ENCODE results near the gene DNAL4.
"Not testable (repeated sequence)": the region's sequence is repeated elsewhere in the genome, so short reads cannot be mapped to it uniquely, and the experiment has no call there.

Gene DNAL4

GRCh38 chr22:38828191-38828590, 34.2 kb upstream of the DNAL4 start:
- no peak for DNase-seq (ENCODE audit: extremely low read depth in 1 of 2, low read depth in 1 of 2)

GRCh38 chr22:38827510-38827909, 33.6 kb upstream of the DNAL4 start:
- DNase-seq (ENCODE audit: extremely low read depth in 1 of 2, low read depth in 1 of 2): no peak

- no peak for DNase-seq (ENCODE audit: extremely low read depth in 1 of 2, low read depth in 1 of 2)
These were observed 32.9 kb upstream of the DNAL4 start for GRCh38 chr22:38826801-38827200.

- no peak for DNase-seq (ENCODE audit: extremely low read depth in 1 of 2, low read depth in 1 of 2)
These were observed 32.4 kb upstream of the DNAL4 start for GRCh38 chr22:38826386-38826785.

GRCh38 chr22:38824585-38824984, 30.6 kb upstream of the DNAL4 start:
- no peak for DNase-seq (ENCODE audit: extremely low read depth in 1 of 2, low read depth in 1 of 2)

- no peak for DNase-seq (ENCODE audit: extremely low read depth in 1 of 2, low read depth in 1 of 2)
These were observed 29.7 kb upstream of the DNAL4 start for GRCh38 chr22:38823637-38824036.

- DNase-seq (ENCODE audit: extremely low read depth in 1 of 2, low read depth in 1 of 2): no peak
These were observed 29.1 kb upstream of the DNAL4 start for GRCh38 chr22:38823076-38823475.

GRCh38 chr22:38820020-38820419, 26.1 kb upstream of the DNAL4 start:
- DNase-seq (ENCODE audit: extremely low read depth in 1 of 2, low read depth in 1 of 2): no peak

- no peak for DNase-seq (ENCODE audit: extremely low read depth in 1 of 2, low read depth in 1 of 2)
These were observed 25.5 kb upstream of the DNAL4 start for GRCh38 chr22:38819387-38819940.

GRCh38 chr22:38817196-38817595, 23.3 kb upstream of the DNAL4 start:
- no peak for DNase-seq (ENCODE audit: extremely low read depth in 1 of 2, low read depth in 1 of 2)

GRCh38 chr22:38815842-38816241, 21.9 kb upstream of the DNAL4 start:
- DNase-seq (ENCODE audit: extremely low read depth in 1 of 2, low read depth in 1 of 2): no peak

GRCh38 chr22:38811241-38811640, 17.3 kb upstream of the DNAL4 start:
- DNase-seq (ENCODE audit: extremely low read depth in 1 of 2, low read depth in 1 of 2): no peak

GRCh38 chr22:38805041-38805593, 11.2 kb upstream of the DNAL4 start:
- DNase-seq (ENCODE audit: extremely low read depth in 1 of 2, low read depth in 1 of 2): not testable (repeated sequence)

- DNase-seq (ENCODE audit: extremely low read depth in 1 of 2, low read depth in 1 of 2): no peak
These were observed 8.8 kb upstream of the DNAL4 start for GRCh38 chr22:38802671-38803121.

GRCh38 chr22:38799265-38800002, 5.5 kb upstream of the DNAL4 start:
- no peak for DNase-seq (ENCODE audit: extremely low read depth in 1 of 2, low read depth in 1 of 2)

- DNase-seq (ENCODE audit: extremely low read depth in 1 of 2, low read depth in 1 of 2): no peak
These were observed 4.6 kb upstream of the DNAL4 start for GRCh38 chr22:38798496-38798895.

- DNase-seq (ENCODE audit: extremely low read depth in 1 of 2, low read depth in 1 of 2): no peak
These were observed 2.5 kb upstream of the DNAL4 start for GRCh38 chr22:38796262-38796957.

- no peak for DNase-seq (ENCODE audit: extremely low read depth in 1 of 2, low read depth in 1 of 2)
These were observed 1.6 kb upstream of the DNAL4 start for GRCh38 chr22:38795569-38795968.

- DNase-seq (ENCODE audit: extremely low read depth in 1 of 2, low read depth in 1 of 2): no peak
These were observed 626 bp downstream of the DNAL4 start for GRCh38 chr22:38793317-38793716.

GRCh38 chr22:38792833-38793232, 1.1 kb downstream of the DNAL4 start:
- DNase-seq (ENCODE audit: extremely low read depth in 1 of 2, low read depth in 1 of 2): peak in 1 of 2 donors; percentile 27

GRCh38 chr22:38789606-38790005, 4.3 kb downstream of the DNAL4 start:
- DNase-seq (ENCODE audit: extremely low read depth in 1 of 2, low read depth in 1 of 2): no peak

- DNase-seq (ENCODE audit: extremely low read depth in 1 of 2, low read depth in 1 of 2): no peak
These were observed 5.1 kb downstream of the DNAL4 start for GRCh38 chr22:38788846-38789245.
